ENCODE results near the gene LDLRAD2. TPM values are rescaled to one million over a fixed set of nuclear protein-coding genes. Genes with fewer than 3 reads are reported as not detected.

The LDLRAD2 gene
- total RNA-seq, 1 donor from 2014 or later = 0.19 TPM

DNA sequence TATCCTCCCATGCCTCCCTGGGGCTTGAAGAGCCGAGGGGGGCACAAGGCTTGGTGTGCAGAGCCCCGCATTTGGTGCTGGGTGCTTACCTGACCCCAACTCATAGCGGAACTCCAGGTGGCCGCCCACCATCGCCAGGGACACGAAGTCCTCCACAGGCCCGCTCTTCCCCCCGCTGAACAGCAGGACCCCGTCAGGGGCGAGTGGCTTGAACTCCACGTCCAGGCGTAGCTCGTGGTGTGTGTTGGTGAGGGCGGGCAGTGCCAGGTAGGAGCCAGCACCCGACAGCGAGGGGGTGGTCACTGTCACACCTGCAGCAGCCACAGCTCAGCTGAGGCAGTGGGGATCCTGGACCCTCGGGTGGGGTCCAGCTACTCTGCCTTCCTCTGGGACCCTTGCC is 17.2 kb downstream of the LDLRAD2 start:
- TF ChIP-seq, protein P1, sequence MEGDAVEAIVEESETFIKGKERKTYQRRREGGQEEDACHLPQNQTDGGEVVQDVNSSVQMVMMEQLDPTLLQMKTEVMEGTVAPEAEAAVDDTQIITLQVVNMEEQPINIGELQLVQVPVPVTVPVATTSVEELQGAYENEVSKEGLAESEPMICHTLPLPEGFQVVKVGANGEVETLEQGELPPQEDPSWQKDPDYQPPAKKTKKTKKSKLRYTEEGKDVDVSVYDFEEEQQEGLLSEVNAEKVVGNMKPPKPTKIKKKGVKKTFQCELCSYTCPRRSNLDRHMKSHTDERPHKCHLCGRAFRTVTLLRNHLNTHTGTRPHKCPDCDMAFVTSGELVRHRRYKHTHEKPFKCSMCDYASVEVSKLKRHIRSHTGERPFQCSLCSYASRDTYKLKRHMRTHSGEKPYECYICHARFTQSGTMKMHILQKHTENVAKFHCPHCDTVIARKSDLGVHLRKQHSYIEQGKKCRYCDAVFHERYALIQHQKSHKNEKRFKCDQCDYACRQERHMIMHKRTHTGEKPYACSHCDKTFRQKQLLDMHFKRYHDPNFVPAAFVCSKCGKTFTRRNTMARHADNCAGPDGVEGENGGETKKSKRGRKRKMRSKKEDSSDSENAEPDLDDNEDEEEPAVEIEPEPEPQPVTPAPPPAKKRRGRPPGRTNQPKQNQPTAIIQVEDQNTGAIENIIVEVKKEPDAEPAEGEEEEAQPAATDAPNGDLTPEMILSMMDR (conservative IDR thresholded peaks at IDR 0.05) = no peak
- Mint-ChIP-seq H3K27me3 (no peaks in the 10 kb centered on the region), H3K4me3 (no peak overlapping the region), H3K27ac (no peak overlapping the region), H3K4me1 (ENCODE audit: unreplicated experiment) (no peaks in the 10 kb centered on the region), H3K9me3 (no peaks in the 10 kb centered on the region), H3K36me3 (peaks cover 23% of the 10 kb centered on the region)
- no peak for DNase-seq (ENCODE audit: extremely low spot score, unreplicated experiment)

DNA sequence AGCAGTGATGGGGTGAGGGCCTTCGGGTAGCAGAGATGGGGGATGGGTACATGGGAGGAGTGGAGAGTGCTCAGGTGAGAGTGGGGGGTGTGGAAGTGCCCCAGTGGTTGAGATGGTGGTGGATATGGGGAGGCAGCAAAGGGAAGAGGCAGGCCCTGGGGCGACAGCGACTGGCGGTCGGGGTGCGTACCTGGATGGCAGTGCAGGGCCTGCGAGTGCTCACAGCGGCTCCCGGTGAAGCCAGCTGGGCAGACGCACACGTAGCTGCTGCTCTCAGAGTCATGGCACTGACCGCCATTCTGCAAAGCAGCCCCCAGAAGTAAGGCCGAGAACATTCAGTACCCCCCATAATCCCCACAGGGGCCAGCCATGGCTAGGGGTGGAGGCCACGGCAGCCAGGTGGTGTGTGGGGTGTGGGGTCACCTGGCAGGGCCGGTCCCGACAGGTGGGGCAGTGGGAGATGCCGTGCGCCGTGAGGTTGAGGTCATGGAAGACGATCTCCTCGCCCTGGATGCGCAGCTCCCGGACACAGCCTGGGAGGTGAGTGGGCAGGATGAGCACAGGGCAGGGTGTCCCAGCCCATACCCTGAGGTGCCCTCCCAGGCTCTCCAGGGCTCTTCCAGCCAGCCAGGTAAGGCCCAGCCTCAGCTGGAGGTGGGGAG is 18.9 kb downstream of the LDLRAD2 start:
- H3K4me3 Mint-ChIP-seq = no peak overlapping the region
- no peaks in the 10 kb centered on the region for H3K4me1 Mint-ChIP-seq (ENCODE audit: unreplicated experiment)
- H3K27ac Mint-ChIP-seq = no peak overlapping the region

DNA sequence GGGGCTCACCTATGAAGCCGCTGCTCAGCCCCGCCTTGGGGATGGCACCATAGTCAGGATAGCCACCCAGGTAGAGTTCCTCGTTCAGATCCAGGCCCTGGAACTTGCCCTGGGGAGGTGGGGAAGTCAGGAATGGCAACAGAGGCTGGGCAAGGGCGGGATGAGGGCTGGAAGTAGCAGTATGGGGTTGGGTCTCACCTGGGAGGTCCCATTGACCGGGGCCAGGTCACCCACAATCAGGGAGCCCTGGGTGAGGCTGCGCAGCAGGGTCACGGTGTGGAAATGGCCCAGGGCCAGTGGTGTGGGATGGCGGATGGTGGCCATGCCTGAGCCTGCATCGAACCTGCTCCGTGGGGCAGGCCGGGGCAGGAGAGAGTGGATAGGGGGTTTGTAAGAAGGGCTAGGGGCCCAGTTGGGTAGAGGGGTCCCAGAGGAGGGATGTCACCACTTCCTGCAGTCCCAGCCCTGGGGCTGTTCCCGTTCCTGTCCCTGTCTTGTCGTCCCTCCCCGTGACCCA is 19.4 kb downstream of the LDLRAD2 start:
- Mint-ChIP-seq H3K27me3 (no peaks in the 10 kb centered on the region), H3K9me3 (no peaks in the 10 kb centered on the region)
- TF ChIP-seq, protein P1 (conservative IDR thresholded peaks at IDR 0.05) = no peak

More for the DNA sequence above, 18.9 kb downstream of the LDLRAD2 start:
- DNase-seq (ENCODE audit: extremely low spot score, unreplicated experiment) = no peak
- Mint-ChIP-seq H3K9me3 (no peaks in the 10 kb centered on the region), H3K27me3 (no peaks in the 10 kb centered on the region), H3K36me3 (peaks cover 35% of the 10 kb centered on the region)
- TF ChIP-seq, protein P1 (conservative IDR thresholded peaks at IDR 0.05) = no peak

DNA sequence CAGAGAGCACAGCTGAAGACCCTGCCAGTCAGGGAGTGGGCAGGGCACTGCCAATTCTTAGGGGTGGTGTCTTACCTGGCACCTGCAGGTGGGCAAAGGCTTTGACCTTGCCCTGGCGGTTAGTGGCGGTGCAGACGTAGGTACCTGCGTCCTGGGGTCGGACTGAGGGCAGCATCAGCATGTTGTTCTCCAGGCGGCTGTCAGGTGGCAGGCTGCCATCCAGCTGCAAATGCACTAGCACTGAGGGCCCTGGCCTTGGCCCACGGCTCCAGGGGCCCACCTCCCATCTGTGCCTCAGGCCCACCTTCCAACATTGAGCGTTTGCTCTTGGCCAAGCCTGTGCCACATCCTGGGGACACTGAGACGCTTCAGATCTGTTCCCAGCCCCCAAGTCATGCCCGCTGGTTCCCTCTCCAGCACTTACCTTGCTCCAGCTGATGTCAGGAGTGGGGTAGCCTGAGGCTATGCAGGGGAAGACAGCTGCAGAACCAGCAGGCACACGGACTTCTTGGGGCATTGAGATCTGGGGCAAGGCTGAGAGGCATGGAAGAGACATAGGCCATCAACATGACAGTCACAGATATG is 21.4 kb downstream of the LDLRAD2 start:
- no peaks in the 10 kb centered on the region for H3K9me3 Mint-ChIP-seq
- TF ChIP-seq, protein P1 (conservative IDR thresholded peaks at IDR 0.05) = no peak
- no peak for DNase-seq (ENCODE audit: extremely low spot score, unreplicated experiment)
- no peak overlapping the region for H3K4me3 Mint-ChIP-seq
- no peaks in the 10 kb centered on the region for H3K27me3 Mint-ChIP-seq
- H3K27ac Mint-ChIP-seq = no peak overlapping the region
- no peaks in the 10 kb centered on the region for H3K4me1 Mint-ChIP-seq (ENCODE audit: unreplicated experiment)
- peaks cover 30% of the 10 kb centered on the region for H3K36me3 Mint-ChIP-seq

More for the DNA sequence above, 19.4 kb downstream of the LDLRAD2 start:
- DNase-seq (ENCODE audit: extremely low spot score, unreplicated experiment) = no peak
- H3K36me3 Mint-ChIP-seq = peaks cover 35% of the 10 kb centered on the region
- H3K4me3 Mint-ChIP-seq = no peak overlapping the region
- no peak overlapping the region for H3K27ac Mint-ChIP-seq
- H3K4me1 Mint-ChIP-seq (ENCODE audit: unreplicated experiment) = no peaks in the 10 kb centered on the region

DNA sequence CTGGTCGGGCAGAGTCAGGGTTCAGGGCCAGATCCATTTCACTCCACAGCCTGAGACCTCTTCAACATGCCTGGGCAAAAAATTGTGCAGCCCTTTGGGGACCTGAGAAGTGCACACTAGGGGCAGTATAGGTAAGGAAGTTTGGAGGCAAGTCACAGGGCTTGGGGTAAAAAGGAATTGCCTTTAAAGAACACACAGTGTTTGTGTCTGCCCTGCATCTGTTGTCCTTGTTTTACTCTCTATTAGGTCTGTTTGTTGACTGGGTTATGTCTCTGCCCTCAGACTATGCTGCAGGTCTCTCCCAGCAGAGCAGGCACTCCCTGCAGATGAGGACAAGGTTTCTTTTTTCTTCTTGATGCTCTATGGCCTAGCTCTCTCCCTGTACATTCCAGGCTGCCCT is 22.0 kb downstream of the LDLRAD2 start:
- DNase-seq (ENCODE audit: extremely low spot score, unreplicated experiment) = no peak
- Mint-ChIP-seq H3K27ac (no peak overlapping the region), H3K9me3 (no peaks in the 10 kb centered on the region)

More for the DNA sequence above, 22.0 kb downstream of the LDLRAD2 start:
- Mint-ChIP-seq H3K4me1 (ENCODE audit: unreplicated experiment) (no peaks in the 10 kb centered on the region), H3K4me3 (no peak overlapping the region), H3K36me3 (peaks cover 30% of the 10 kb centered on the region), H3K27me3 (no peaks in the 10 kb centered on the region)
- TF ChIP-seq, protein P1 (conservative IDR thresholded peaks at IDR 0.05) = no peak

Measured in type B pancreatic cell (in vitro differentiated cells).